Effector memory CD8-positive, alpha-beta T cell (primary cell): ENCODE results near the gene TRIM16.
"Not testable (repeated sequence)": the region's sequence is repeated elsewhere in the genome, so short reads cannot be mapped to it uniquely, and the experiment has no call there.

ENCODE experiments used
- ATAC-seq: fragments of 150-1000 bp; cut with Tn5 transposase; replicated peaks from 2 replicates; pipeline ENCODE4 v1.10.0; 2021; ENCODE audit warnings: mild to moderate bottlenecking, moderate library complexity
- DNase-seq, 3 experiments: peaks; one replicate each; pipeline ENCODE4 v3.0.0; 2021
- H3K27ac Mint-ChIP-seq, 2 donors: one replicate each; pipeline ENCODE4 v1.8.0; 2022; ENCODE audit warnings: mild to moderate bottlenecking in 2 of 2, mixed read lengths in 2 of 2, moderate library complexity in 2 of 2
- H3K27me3 Mint-ChIP-seq, 2 donors: one replicate each; pipeline ENCODE4 v1.8.0; 2022; ENCODE audit warnings: mixed read lengths in 2 of 2
- H3K36me3 Mint-ChIP-seq: one replicate; pipeline ENCODE4 v1.8.0; 2022; ENCODE audit warnings: mild to moderate bottlenecking, moderate library complexity, mixed read lengths; ENCODE audit not compliant: insufficient read depth
- H3K4me1 Mint-ChIP-seq, 2 donors: one replicate each; pipeline ENCODE4 v1.8.0; 2022; ENCODE audit warnings: low read depth in 2 of 2, mixed read lengths in 2 of 2
- H3K4me3 Mint-ChIP-seq, 2 donors: one replicate each; pipeline ENCODE4 v1.8.0; 2022; ENCODE audit warnings: mild to moderate bottlenecking in 2 of 2, mixed read lengths in 2 of 2, moderate library complexity in 2 of 2
- H3K9me3 Mint-ChIP-seq, 2 donors: one replicate each; pipeline ENCODE4 v1.8.0; 2022; ENCODE audit warnings: mixed read lengths in 2 of 2

The TRIM16 gene

GRCh38 chr17:15651583-15652110 lies 32.5 kb downstream of the TRIM16 start:
- Mint-ChIP-seq H3K4me3 (peak overlapping the region; percentile 20 to 57), H3K9me3 (no peaks in the 10 kb centered on the region), H3K27me3 (no peaks in the 10 kb centered on the region), H3K36me3 (peaks cover 3% of the 10 kb centered on the region), H3K4me1 (peaks cover 0 to 4% of the 10 kb centered on the region in 2 donors), H3K27ac (peak overlapping the region; percentile 59 to 82)
- no peak for DNase-seq
- peak; percentile 54 for ATAC-seq

GRCh38 chr17:15650741-15651582 lies 33.1 kb downstream of the TRIM16 start:
- H3K4me3 Mint-ChIP-seq: peak overlapping the region in 1 of 2 donors; percentile 57
- ATAC-seq (no peak), DNase-seq (no peak)
- no peaks in the 10 kb centered on the region for H3K27me3 Mint-ChIP-seq
- no peaks in the 10 kb centered on the region for H3K9me3 Mint-ChIP-seq
- peaks cover 0 to 4% of the 10 kb centered on the region in 2 donors for H3K4me1 Mint-ChIP-seq
- H3K27ac Mint-ChIP-seq: peak overlapping the region; percentile 59 to 82
- peaks cover 3% of the 10 kb centered on the region for H3K36me3 Mint-ChIP-seq

GRCh38 chr17:15649861-15650421 lies 34.2 kb downstream of the TRIM16 start:
- Mint-ChIP-seq H3K9me3 (no peaks in the 10 kb centered on the region), H3K4me1 (peaks cover 2 to 4% of the 10 kb centered on the region in 2 donors), H3K27ac (no peak overlapping the region), H3K36me3 (no peaks in the 10 kb centered on the region), H3K4me3 (no peak overlapping the region), H3K27me3 (no peaks in the 10 kb centered on the region)
- no peak for DNase-seq
- ATAC-seq: no peak

- ATAC-seq (no peak), DNase-seq (no peak)
- H3K36me3 Mint-ChIP-seq: no peaks in the 10 kb centered on the region
- H3K27ac Mint-ChIP-seq: peak overlapping the region in 1 of 2 donors; percentile 58
- H3K9me3 Mint-ChIP-seq: no peaks in the 10 kb centered on the region
- no peak overlapping the region for H3K4me3 Mint-ChIP-seq
- H3K27me3 Mint-ChIP-seq: no peaks in the 10 kb centered on the region
- H3K4me1 Mint-ChIP-seq: peaks cover 2 to 4% of the 10 kb centered on the region in 2 donors
Observed at GRCh38 chr17:15648386-15648785, 35.7 kb downstream of the TRIM16 start.

- H3K27ac Mint-ChIP-seq: peak overlapping the region; percentile 17 to 54
- not testable (repeated sequence) for DNase-seq, H3K4me1 Mint-ChIP-seq, H3K4me3 Mint-ChIP-seq, ATAC-seq, H3K27me3 Mint-ChIP-seq, H3K36me3 Mint-ChIP-seq, H3K9me3 Mint-ChIP-seq
Observed at GRCh38 chr17:15645942-15646312, 38.2 kb downstream of the TRIM16 start.

GRCh38 chr17:15645099-15645941 lies 38.8 kb downstream of the TRIM16 start:
- not testable (repeated sequence) for H3K4me1 Mint-ChIP-seq, H3K9me3 Mint-ChIP-seq, DNase-seq, H3K36me3 Mint-ChIP-seq, H3K4me3 Mint-ChIP-seq, ATAC-seq, H3K27me3 Mint-ChIP-seq
- H3K27ac Mint-ChIP-seq: peak overlapping the region; percentile 17 to 54

- H3K27me3 Mint-ChIP-seq: not testable (repeated sequence)
Observed at GRCh38 chr17:15642505-15643251, 41.4 kb downstream of the TRIM16 start.

GRCh38 chr17:15642014-15642413 lies 42.1 kb downstream of the TRIM16 start:
- H3K36me3 Mint-ChIP-seq, DNase-seq, H3K27ac Mint-ChIP-seq, H3K27me3 Mint-ChIP-seq, H3K9me3 Mint-ChIP-seq, H3K4me3 Mint-ChIP-seq, H3K4me1 Mint-ChIP-seq, ATAC-seq: not testable (repeated sequence)

More at GRCh38 chr17:15642505-15643251, 41.4 kb downstream of the TRIM16 start:
- not testable (repeated sequence) for H3K9me3 Mint-ChIP-seq, H3K4me1 Mint-ChIP-seq, H3K4me3 Mint-ChIP-seq, DNase-seq, ATAC-seq, H3K36me3 Mint-ChIP-seq, H3K27ac Mint-ChIP-seq

- not testable (repeated sequence) for ATAC-seq, H3K9me3 Mint-ChIP-seq, H3K4me3 Mint-ChIP-seq, H3K27ac Mint-ChIP-seq, H3K36me3 Mint-ChIP-seq, H3K27me3 Mint-ChIP-seq, H3K4me1 Mint-ChIP-seq, DNase-seq
Observed at GRCh38 chr17:15630930-15631453, 53.1 kb downstream of the TRIM16 start.

GRCh38 chr17:15629991-15630390 lies 54.1 kb downstream of the TRIM16 start:
- not testable (repeated sequence) for ATAC-seq, H3K27me3 Mint-ChIP-seq, H3K4me1 Mint-ChIP-seq, H3K4me3 Mint-ChIP-seq, DNase-seq, H3K27ac Mint-ChIP-seq, H3K36me3 Mint-ChIP-seq, H3K9me3 Mint-ChIP-seq

- H3K36me3 Mint-ChIP-seq, H3K27me3 Mint-ChIP-seq, H3K9me3 Mint-ChIP-seq, H3K4me3 Mint-ChIP-seq, H3K4me1 Mint-ChIP-seq, DNase-seq, ATAC-seq, H3K27ac Mint-ChIP-seq: not testable (repeated sequence)
Observed at GRCh38 chr17:15623661-15624209, 60.4 kb downstream of the TRIM16 start.

- H3K4me3 Mint-ChIP-seq: not testable (repeated sequence)
Observed at GRCh38 chr17:15623255-15623654, 60.9 kb downstream of the TRIM16 start.

More at GRCh38 chr17:15623255-15623654, 60.9 kb downstream of the TRIM16 start:
- not testable (repeated sequence) for H3K4me1 Mint-ChIP-seq, H3K36me3 Mint-ChIP-seq, DNase-seq, H3K9me3 Mint-ChIP-seq, H3K27ac Mint-ChIP-seq, H3K27me3 Mint-ChIP-seq, ATAC-seq
